Measurements from ENCODE around the gene STX1B.

DNA sequence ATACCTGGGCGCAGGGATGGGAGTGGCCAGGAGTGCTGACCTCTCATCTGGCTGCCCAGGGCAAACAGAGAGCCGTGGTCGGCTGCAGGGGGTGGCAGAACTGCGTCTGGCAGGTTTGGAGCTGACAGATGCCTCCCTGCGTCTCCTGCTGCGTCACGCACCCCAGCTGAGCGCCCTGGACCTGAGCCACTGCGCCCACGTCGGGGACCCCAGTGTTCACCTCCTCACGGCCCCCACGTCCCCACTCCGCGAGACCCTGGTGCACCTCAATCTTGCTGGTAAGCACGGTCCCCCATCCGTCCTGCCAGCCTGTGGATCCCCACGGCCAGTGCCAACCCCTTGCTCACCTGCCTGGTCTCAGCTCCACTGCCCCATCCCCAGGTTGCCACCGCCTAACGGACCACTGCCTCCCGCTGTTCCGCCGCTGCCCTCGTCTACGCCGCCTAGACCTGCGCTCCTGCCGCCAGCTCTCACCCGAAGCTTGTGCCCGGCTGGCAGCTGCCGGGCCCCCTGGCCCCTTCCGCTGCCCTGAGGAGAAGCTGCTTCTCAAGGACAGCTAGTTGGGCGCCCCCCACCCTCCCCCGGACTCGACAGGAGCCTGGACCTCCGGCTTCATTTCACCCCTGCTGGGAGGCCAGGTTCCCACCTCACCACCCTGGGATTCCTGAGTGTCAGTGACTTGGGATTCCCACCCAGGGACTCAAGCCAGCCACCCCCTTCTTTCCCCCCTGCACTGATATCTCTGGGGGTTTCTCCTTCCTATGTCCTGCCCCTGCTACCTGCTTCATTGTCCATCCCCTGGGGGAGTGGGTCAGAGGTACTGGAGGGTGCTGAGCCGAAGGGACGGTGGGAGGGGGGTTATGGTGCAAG, 63.5 kb downstream of the STX1B start:
- TF ChIP-seq, protein P1, sequence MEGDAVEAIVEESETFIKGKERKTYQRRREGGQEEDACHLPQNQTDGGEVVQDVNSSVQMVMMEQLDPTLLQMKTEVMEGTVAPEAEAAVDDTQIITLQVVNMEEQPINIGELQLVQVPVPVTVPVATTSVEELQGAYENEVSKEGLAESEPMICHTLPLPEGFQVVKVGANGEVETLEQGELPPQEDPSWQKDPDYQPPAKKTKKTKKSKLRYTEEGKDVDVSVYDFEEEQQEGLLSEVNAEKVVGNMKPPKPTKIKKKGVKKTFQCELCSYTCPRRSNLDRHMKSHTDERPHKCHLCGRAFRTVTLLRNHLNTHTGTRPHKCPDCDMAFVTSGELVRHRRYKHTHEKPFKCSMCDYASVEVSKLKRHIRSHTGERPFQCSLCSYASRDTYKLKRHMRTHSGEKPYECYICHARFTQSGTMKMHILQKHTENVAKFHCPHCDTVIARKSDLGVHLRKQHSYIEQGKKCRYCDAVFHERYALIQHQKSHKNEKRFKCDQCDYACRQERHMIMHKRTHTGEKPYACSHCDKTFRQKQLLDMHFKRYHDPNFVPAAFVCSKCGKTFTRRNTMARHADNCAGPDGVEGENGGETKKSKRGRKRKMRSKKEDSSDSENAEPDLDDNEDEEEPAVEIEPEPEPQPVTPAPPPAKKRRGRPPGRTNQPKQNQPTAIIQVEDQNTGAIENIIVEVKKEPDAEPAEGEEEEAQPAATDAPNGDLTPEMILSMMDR (conservative IDR thresholded peaks at IDR 0.05), result no peak
- no peak for TF ChIP-seq ZFX (IDR thresholded peaks at IDR 0.05)

Measured in C4-2B (cell line).